OCI-LY1 (cell line): Measurements from ENCODE around the gene P2RY13.

ENCODE experiments used
- CTCF ChIP-seq: fragments of 200-600 bp; sonication (generic), shearing (Covaris generic); IDR thresholded peaks from 2 replicates; pipeline ENCODE4 v1.5.1; 2017; ENCODE audit warnings: mild to moderate bottlenecking, antibody characterized with exemption, low read length, moderate library complexity, mixed read lengths
- EZH2 ChIP-seq: fragments of 200-600 bp; sonication (generic), shearing (Covaris generic); IDR thresholded peaks from 2 replicates; pipeline ENCODE4 v1.8.0; 2017; ENCODE audit warnings: borderline replicate concordance, mixed run types, mild to moderate bottlenecking, antibody characterized with exemption, low read length, moderate library complexity, mixed read lengths

DNA sequence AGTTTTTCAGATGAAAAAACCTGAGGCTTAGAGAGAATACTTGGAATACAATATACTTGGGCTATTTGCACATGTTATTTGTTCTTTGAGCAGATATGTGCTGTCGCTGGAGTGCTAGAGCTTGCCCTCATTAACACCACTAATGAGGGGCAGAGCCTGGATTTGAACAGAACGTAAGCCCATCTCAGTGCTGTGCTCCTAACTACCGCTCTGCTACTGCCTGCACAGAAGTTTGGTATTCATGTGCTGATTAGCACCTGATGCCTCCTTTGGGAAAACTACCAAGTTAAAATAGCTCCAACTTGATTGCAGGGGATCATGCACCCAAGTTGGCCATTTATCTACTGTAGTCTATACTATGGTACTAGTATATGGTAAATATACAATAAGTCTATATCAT is 16.4 kb downstream of the P2RY13 start:
- no peak for TF ChIP-seq CTCF
- TF ChIP-seq EZH2: no peak
